Measurements from ENCODE around the gene MKI67.

Gene MKI67

DNA sequence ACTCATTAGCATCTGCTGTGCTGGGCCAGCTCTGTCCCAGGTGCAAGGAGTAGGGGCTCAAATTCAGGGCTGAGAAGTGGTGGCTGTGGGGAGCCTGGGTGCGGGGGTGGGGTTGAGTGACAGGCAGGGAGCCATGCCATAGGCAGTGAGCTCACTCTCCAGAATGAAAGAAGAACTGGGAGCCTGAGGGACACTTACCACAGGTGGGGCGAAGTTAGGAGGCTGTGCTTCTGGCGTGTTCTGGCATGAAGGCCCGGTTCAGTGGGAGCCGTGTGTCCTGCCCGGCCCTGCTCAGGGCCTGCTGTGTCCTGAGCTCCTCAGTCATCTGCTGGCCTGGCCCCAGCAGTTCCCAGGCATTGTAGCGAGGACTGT, 62.5 kb downstream of the MKI67 start:
- Mint-ChIP-seq H3K4me3 (peak overlapping the region; percentile 75), H3K27me3 (no peaks in the 10 kb centered on the region), H3K4me1 (ENCODE audit: low read depth) (peaks cover 86% of the 10 kb centered on the region), H3K36me3 (ENCODE audit: low read depth) (peaks cover 97% of the 10 kb centered on the region), H3K27ac (peak overlapping the region; percentile 99), H3K9me3 (no peaks in the 10 kb centered on the region)
- peak; percentile 61 for DNase-seq

GRCh38 chr10:128062881-128063563, 63.2 kb downstream of the MKI67 start:
- H3K9me3 Mint-ChIP-seq = no peaks in the 10 kb centered on the region
- peaks cover 96% of the 10 kb centered on the region for H3K36me3 Mint-ChIP-seq (ENCODE audit: low read depth)
- H3K27ac Mint-ChIP-seq = peak overlapping the region; percentile 99
- H3K4me1 Mint-ChIP-seq (ENCODE audit: low read depth) = peaks cover 87% of the 10 kb centered on the region
- DNase-seq = peak; percentile 65
- no peaks in the 10 kb centered on the region for H3K27me3 Mint-ChIP-seq
- H3K4me3 Mint-ChIP-seq = peak overlapping the region; percentile 75

GRCh38 chr10:128062331-128062880, 63.8 kb downstream of the MKI67 start:
- H3K4me3 Mint-ChIP-seq = peak overlapping the region; percentile 75
- H3K27me3 Mint-ChIP-seq = no peaks in the 10 kb centered on the region
- H3K27ac Mint-ChIP-seq = peak overlapping the region; percentile 99
- DNase-seq = peak; percentile 38
- no peaks in the 10 kb centered on the region for H3K9me3 Mint-ChIP-seq
- H3K36me3 Mint-ChIP-seq (ENCODE audit: low read depth) = peaks cover 96% of the 10 kb centered on the region
- H3K4me1 Mint-ChIP-seq (ENCODE audit: low read depth) = peaks cover 92% of the 10 kb centered on the region

GRCh38 chr10:128061306-128062300, 64.6 kb downstream of the MKI67 start:
- H3K27me3 Mint-ChIP-seq = no peaks in the 10 kb centered on the region
- H3K4me3 Mint-ChIP-seq = peak overlapping the region; percentile 75
- no peaks in the 10 kb centered on the region for H3K9me3 Mint-ChIP-seq
- H3K27ac Mint-ChIP-seq = peak overlapping the region; percentile 99
- peaks cover 96% of the 10 kb centered on the region for H3K36me3 Mint-ChIP-seq (ENCODE audit: low read depth)
- DNase-seq = peak; percentile 7
- H3K4me1 Mint-ChIP-seq (ENCODE audit: low read depth) = peaks cover 84% of the 10 kb centered on the region

- Mint-ChIP-seq H3K36me3 (ENCODE audit: low read depth) (peaks cover 96% of the 10 kb centered on the region), H3K4me3 (no peak overlapping the region), H3K4me1 (ENCODE audit: low read depth) (peaks cover 74% of the 10 kb centered on the region), H3K9me3 (no peaks in the 10 kb centered on the region), H3K27me3 (no peaks in the 10 kb centered on the region), H3K27ac (peak overlapping the region; percentile 47)
- no peak for DNase-seq
Measured at GRCh38 chr10:128060341-128061250, 65.6 kb downstream of the MKI67 start.

DNA sequence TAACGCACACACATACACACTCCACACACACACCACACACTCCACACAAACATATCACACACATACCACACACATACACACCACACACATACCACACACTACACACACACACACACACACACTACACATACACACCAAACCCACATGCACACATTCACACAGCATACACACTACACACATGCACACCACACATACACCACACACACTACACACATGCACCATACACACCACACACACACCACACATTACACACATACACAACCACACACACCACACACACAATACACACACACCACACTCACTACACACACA, 66.3 kb downstream of the MKI67 start:
- H3K27ac Mint-ChIP-seq = peak overlapping the region; percentile 8
- peaks cover 96% of the 10 kb centered on the region for H3K36me3 Mint-ChIP-seq (ENCODE audit: low read depth)

GRCh38 chr10:128059266-128059981, 66.8 kb downstream of the MKI67 start:
- Mint-ChIP-seq H3K27me3 (no peaks in the 10 kb centered on the region), H3K27ac (peak overlapping the region; percentile 78), H3K36me3 (ENCODE audit: low read depth) (peaks cover 96% of the 10 kb centered on the region), H3K4me3 (no peak overlapping the region), H3K9me3 (no peaks in the 10 kb centered on the region), H3K4me1 (ENCODE audit: low read depth) (peaks cover 62% of the 10 kb centered on the region)
- no peak for DNase-seq

More for the DNA sequence above, 66.3 kb downstream of the MKI67 start:
- Mint-ChIP-seq H3K4me1 (ENCODE audit: low read depth) (peaks cover 68% of the 10 kb centered on the region), H3K9me3 (no peaks in the 10 kb centered on the region), H3K27me3 (no peaks in the 10 kb centered on the region), H3K4me3 (no peak overlapping the region)
- no peak for DNase-seq

DNA sequence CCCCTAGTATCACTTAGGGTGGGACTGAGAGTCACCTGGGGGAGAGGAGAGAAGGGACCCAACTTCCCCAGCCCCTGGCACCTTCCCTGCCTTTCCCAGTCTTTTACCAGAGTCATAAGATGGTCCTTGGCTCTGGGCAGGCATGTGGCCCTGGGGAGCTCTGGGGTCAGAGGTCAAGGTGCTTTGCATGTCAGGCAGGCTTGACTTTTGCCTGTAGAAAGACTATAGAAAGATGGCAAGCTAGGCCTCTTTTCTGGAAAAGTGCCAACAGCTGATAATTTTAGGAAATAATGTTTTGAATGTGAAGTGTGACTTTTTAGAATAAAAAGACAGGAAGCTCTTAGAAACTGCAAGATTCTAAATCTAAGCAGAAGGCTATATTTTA, 67.5 kb downstream of the MKI67 start:
- Mint-ChIP-seq H3K27ac (peak overlapping the region; percentile 45), H3K27me3 (no peaks in the 10 kb centered on the region), H3K36me3 (ENCODE audit: low read depth) (peaks cover 95% of the 10 kb centered on the region), H3K4me1 (ENCODE audit: low read depth) (peaks cover 59% of the 10 kb centered on the region), H3K4me3 (no peak overlapping the region), H3K9me3 (no peaks in the 10 kb centered on the region)
- no peak for DNase-seq

GRCh38 chr10:128058106-128058749, 68.0 kb downstream of the MKI67 start:
- peaks cover 93% of the 10 kb centered on the region for H3K36me3 Mint-ChIP-seq (ENCODE audit: low read depth)
- no peaks in the 10 kb centered on the region for H3K27me3 Mint-ChIP-seq
- H3K27ac Mint-ChIP-seq = peak overlapping the region; percentile 45
- no peak for DNase-seq
- H3K4me3 Mint-ChIP-seq = no peak overlapping the region
- no peaks in the 10 kb centered on the region for H3K9me3 Mint-ChIP-seq
- peaks cover 54% of the 10 kb centered on the region for H3K4me1 Mint-ChIP-seq (ENCODE audit: low read depth)

DNA sequence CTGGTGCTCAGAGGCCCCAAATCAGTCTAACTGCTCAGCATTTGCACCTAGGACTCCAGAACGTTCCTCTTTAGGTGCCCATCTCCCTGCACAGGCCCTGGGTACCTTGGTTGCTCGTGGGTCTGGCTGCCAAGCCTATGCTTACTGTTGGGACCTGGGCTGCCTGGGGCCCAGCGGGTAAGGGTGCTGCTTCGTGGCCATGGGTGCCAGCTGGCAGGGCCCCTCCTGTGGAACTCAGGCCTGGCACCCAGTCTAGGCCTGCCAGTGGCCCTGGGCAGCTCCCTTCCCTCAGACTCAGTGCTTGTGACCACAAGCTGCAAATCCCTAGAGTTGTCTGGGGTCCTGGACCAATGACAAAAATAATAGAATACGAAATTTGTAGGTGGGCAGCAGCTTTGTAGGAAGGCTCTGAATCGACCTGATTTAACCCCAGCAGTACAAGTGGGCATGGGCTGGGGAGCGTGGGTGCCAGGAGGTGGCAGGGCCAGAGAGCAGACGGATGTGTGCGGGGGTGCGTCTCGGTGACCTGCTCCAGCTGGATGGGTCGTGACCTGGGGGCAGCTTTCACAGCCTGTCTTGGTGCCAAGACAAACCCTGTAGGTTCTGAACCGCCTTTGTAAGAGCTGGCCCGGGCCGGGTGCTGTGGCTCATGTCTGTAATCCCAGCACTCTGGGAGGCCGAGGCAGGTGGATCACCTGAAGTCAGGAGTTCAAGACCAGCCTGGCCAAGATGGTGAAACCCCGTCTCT, 69.7 kb downstream of the MKI67 start:
- H3K4me3 Mint-ChIP-seq = no peak overlapping the region
- H3K36me3 Mint-ChIP-seq (ENCODE audit: low read depth) = peaks cover 93% of the 10 kb centered on the region
- no peaks in the 10 kb centered on the region for H3K27me3 Mint-ChIP-seq
- DNase-seq = no peak
- peaks cover 52% of the 10 kb centered on the region for H3K4me1 Mint-ChIP-seq (ENCODE audit: low read depth)
- no peak overlapping the region for H3K27ac Mint-ChIP-seq
- H3K9me3 Mint-ChIP-seq = no peaks in the 10 kb centered on the region

GRCh38 chr10:128055061-128055868, 71.0 kb downstream of the MKI67 start:
- Mint-ChIP-seq H3K4me3 (no peak overlapping the region), H3K4me1 (ENCODE audit: low read depth) (peaks cover 58% of the 10 kb centered on the region), H3K27me3 (no peaks in the 10 kb centered on the region), H3K9me3 (no peaks in the 10 kb centered on the region), H3K36me3 (ENCODE audit: low read depth) (peaks cover 95% of the 10 kb centered on the region), H3K27ac (peak overlapping the region; percentile 66)
- DNase-seq = no peak
